Measurements from ENCODE around the gene RB1.
A peak's percentile ranks its signal among the peaks of the same experiment; 100 is the strongest.
"Not testable (repeated sequence)": the region's sequence is repeated elsewhere in the genome, so short reads cannot be mapped to it uniquely, and the experiment has no call there.

The RB1 gene

GRCh38 chr13:48299591-48299990 is 4.0 kb upstream of the RB1 start:
- DNase-seq, result no peak

GRCh38 chr13:48302871-48303358 is 636 bp upstream of the RB1 start:
- DNase-seq, result no peak

DNA sequence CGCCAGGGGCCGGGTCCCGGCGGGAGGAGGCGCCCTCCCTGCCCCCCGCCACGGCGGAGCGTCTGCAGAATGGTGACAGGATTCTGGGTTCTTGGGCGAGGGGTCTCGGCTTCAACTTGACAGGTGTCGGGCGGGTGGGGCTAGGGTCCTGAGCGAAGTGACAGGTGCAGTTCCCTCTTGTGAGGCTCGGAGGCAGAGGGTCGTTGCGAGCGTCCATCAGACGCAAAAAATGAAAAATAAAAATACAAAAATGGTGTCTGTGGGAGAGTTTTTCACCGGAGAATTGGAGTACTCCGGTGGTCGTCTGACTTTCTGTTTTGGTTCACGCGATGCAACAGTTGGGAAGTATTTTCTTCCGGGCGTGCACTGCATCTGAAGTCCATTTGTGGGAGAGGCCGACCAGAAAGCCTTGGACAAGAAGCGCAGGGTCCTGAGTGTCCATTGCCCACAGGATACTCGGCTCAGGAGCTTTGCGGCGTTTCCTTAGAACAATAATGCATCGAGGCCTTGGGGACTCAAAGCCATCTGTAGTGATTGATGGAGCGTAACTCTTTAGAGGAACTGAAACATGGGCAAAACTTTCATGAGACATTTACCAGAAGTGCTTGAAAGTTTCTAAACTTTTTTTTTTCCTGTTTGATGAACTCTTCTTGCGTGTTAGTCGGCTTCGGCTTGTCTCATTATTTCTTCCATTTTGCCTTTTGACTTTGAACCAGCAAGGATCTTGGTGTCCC is 759 bp downstream of the RB1 start:
- peak in 1 of 5 donors; percentile 54 for DNase-seq

DNA sequence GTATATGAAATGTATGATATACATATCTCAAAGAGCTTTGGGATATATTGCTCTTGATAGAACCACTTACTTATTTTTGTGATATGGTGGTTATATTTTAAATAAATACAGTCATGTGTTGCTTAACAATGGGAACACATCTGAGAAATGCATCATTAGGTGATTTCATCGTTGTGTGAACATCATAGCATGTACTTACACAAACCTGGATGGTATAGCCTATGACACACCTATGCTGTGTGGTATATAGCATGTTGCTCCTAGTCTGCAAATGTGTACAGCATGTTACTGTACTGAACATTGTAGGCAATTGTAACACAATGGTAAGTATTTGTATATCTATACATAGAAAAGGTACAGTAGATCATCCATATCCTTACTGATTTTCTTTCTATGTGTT is 7.7 kb downstream of the RB1 start:
- DNase-seq, result no peak

DNA sequence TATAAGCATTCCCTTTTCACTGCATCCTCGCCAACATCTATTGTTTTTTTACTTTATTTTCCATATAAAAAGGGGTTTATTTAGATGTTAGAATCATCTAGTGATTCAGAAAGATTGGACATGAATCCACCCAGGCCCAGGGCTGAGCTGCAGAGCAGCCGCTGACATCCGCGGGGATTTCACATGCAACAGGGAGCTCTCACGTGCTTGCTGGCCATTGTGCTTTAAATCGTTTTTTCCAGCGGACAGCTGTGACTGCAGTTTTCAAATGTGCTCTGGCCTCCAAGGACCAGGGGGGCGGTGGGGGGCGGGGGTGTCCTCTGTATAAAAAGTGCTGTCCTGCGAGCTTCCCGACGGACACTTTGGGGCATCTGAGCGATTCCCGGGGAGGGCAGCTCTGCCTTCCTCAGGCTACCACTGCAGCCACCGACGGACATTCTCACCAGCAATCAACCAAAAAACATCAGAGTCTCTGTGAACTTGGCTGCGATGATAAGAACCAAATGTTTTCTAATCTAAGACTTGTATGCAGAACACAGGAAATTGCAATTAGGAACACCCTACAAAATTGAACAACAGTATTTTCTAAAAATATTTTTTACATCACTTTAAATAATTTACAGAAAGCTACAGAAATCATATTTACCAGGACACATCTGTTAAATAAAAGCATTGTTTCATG is 12.6 kb downstream of the RB1 start:
- DNase-seq, result no peak

- no peak for DNase-seq
Measured at GRCh38 chr13:48316826-48317510, 13.4 kb downstream of the RB1 start.

DNA sequence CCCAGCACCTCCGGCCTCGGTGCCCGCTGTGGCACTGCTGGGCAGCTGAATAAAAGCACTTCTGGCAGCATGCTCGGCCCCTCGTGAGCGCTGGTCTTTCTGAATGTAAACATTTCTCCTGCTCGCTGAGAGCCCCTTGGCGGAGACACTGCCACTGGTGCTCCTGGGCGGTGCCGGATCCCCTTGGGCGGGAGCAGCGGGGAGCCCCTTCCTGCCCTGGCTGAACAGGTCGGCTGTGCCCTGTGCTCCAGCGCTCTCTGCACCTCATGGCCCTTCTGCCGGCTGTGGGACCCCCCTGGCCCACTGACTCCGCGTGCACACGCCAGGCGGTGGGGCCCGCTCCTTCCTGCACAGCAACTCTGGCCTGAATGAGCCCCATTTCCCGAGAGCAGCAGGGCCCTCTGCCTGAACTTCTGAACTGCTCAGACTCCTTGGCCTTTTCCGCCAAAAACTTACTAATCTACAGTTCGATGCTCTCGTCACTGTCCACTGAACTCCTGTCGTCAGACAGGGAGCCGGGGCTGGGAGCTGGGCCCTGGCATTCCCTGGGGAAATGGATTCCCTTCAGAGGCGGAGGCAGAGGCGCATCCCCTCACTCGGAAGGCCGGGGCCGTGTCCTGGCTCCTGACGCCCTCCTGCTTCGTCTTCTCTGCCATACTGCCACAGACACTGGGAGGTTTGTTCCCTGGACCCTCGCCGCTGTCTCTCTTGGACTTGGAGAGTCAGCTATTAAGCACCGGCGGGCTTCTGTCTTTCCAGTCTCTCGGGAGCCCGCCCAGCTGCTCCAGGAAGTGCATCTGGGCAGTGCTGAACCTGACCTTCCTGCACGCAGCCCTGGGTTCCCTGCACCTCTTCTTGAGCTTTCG is 14.2 kb downstream of the RB1 start:
- no peak for DNase-seq

GRCh38 chr13:48318377-48318811 is 14.8 kb downstream of the RB1 start:
- no peak for DNase-seq

DNA sequence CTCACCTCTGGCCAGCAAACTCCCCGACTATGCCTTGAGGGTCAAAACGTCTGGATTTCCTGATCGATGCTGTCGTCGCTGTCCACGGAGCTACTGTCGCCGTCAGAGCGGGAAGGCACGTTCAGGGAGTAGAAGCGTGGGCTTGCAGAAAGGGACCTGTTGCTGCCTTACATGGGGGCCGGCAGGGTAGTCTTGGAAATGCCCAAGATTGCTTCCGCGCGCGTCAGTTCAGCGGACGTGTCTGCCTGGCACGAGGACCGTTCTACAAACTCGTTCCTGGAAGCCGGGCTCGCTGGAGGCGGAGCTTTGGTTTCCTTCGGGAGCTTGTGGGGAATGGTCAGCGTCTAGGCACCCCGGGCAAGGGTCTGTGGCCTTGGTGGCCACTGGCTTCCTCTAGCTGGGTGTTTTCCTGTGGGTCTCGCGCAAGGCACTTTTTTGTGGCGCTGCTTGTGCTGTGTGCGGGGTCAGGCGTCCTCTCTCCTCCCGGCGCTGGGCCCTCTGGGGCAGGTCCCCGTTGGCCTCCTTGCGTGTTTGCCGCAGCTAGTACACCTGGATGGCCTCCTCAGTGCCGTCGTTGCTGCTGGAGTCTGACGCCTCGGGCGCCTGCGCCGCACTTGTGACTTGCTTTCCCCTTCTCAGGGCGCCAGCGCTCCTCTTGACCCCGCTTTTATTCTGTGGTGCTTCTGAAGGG is 15.4 kb downstream of the RB1 start:
- DNase-seq, result no peak

DNA sequence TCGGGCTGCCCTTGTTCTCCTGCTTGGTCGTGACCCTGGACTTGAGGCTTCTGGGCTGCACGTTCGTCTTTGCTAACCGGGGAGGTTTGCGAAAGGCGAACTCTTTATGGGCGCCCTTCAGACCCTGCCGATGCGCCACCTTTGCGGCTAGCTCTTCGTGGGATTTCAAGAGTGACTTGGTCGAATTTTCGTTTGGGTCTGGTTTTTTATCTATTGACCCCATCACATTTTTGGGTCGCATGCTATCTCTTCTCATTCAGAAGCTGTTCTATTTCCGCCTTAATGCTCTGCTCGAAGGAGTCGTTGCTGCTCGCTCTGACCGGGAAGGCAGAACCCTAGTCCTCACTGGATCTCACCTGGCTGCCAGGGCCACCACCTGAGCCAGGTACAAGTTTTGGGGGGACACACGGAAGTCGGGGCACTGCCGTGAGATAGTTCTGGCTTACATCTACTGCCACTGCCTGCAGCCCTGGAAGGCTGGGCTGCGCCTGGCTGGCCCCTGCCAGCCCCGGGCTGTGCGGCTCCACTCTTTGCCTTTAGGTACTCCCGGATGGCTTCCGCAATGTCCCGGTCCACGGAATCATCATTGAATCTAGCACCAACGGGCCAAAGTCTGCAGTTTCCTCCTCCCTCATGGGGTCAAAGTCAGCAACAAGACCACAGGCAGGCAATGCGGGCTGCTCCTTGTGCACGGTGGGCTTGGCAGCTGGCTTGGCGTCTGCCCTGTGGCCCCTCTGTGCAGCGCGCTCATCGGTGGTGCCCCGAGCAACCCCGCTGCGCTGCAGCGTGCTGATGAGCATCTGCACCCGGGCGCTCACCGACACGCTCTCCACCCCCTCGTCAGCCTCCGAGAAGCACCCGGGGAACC is 16.2 kb downstream of the RB1 start:
- no peak for DNase-seq

DNA sequence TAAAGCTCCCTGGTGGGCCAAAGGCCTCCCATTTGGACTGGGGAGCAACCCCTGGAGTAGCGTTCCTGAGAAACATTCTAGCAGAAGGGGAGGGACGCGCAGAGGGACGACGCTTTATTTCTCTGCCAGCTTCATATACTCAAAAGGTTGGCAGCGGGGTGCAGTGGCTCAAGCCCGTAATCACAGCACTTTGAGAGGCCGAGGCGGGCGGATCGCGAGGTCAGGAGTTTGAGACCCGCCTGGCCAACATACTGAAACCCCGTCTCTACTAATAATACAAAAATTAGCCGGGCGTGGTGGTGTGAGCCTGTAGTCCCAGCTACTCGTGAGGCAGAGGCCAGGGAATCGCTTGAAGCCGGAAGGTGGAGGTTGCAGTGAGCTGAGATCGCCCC is 16.8 kb downstream of the RB1 start:
- DNase-seq, result no peak

GRCh38 chr13:48320891-48321510 is 17.4 kb downstream of the RB1 start:
- no peak for DNase-seq

DNA sequence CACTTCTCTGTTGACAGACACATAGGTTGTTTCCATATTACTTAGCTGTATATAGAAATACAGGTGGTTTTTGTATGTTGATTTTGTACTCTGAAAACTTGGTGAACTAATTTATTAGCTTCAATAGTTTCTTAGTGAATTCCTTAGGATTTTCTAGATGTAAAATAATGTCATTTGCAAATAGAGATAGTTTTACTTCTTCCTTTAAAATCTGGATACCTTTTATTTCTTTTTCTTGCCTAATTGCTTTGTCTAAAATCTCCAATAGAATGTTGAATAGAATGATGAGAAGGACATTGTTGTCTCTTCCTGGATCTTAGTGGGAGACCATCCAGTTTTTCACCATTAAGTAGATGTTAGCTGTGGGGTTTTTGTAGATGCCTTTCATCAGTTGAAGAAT is 18.7 kb downstream of the RB1 start:
- no peak for DNase-seq

- no peak for DNase-seq
Measured at GRCh38 chr13:48333976-48334375, 30.4 kb downstream of the RB1 start.

DNA sequence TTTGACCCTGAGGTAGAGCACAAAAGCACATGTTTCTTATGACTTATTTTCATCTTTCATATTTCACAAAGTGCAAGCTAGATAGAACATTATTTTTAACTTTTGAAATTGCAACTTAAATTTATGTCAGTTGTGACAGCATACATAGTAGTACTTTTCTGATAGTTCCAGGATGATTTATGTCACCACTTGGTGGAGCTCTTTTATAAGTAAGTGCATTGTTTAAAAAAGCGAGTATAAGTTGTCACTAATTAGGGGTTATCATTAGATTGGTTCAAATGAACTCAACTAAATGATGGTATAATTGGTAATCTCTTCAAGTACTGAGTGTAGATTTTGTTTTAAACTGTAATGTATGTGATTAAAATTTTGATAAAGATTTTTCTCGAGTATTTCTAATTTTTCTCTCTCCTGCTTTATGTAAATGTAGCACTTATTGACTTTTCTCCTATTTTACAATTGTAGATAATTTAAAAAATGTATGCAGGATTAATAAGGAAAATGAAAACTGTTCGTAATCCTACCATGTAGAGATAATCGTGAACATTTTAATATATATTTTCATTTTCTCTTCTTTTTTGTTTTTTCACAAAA is 31.1 kb downstream of the RB1 start:
- DNase-seq, result peak in 1 of 5 donors; percentile 65

GRCh38 chr13:48339198-48339597 is 35.6 kb downstream of the RB1 start:
- not testable (repeated sequence) for DNase-seq

GRCh38 chr13:48344264-48344663 is 40.7 kb downstream of the RB1 start:
- no peak for DNase-seq

DNA sequence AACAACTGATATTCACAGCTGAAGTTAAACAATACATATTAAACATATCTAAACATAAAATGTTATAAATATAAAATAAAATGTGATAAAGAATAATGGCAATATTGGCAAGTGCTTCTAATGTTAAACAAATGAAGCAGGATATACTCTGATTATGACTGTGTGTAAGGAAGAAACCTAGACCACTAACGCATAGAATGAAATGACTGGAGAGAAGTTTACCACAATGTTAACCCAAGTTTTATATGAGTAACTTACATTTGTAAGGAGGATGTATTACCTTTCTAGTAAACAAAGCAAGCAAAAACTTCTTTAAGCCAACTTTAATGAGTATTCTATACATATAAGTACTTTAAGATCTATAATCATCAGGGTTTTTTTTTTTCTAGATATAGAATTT is 43.0 kb downstream of the RB1 start:
- DNase-seq, result peak in 1 of 5 donors; percentile 70

DNA sequence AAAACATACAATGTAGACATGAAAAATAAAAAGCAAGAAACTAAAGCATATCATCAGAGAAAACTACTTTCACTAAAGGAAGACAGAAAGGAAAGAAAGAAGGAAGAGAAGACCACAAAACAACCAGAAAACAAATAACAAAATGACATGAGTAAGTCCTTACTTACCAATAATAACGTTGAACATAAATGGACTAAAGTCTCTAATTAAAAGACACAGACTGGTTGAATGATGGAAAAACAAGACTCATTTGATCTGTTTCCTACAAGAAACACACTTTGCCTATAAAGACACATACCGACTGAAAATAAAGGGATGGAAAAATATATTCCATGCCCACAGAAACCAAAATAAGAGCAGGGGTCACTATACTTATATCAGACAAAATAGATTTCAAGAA is 46.0 kb downstream of the RB1 start:
- DNase-seq, result no peak

DNA sequence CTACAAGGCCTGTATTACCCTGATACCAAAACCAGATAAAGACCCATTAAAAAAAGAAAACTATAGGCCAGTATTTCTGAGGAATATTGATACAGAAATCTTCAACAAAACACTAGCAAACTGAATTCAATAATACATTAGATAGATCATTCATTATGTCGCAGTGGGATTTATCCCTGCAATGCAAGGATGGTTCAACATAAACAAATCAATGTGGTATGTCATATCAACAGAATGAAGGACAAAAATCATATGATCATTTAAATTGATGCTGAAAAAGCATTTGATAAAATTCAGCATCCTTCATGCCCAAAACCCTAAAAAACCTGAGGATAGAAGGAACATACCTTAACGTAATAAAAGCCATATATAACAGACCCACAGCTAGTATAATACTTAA is 50.0 kb downstream of the RB1 start:
- no peak for DNase-seq
